HTERT RPE-1 (cell line): Measurements from ENCODE around the gene MRPL9.
"Not testable (repeated sequence)": the region's sequence is repeated elsewhere in the genome, so short reads cannot be mapped to it uniquely, and the experiment has no call there.

Experiments
- in situ Hi-C: fragments of 300-500 bp; cut with MboI; formaldehyde crosslinking; loops from 4 replicates; pipeline ENCODE4 v1.14.3; 2020; ENCODE audit warnings: low sequenced_read_pairs

The MRPL9 gene

GRCh38 chr1:151787689-151788088 lies 24.4 kb upstream of the MRPL9 start:
- in situ Hi-C loops = no loop called here

- in situ Hi-C loops = no loop called here
These were observed 20.5 kb upstream of the MRPL9 start for GRCh38 chr1:151783796-151784195.

GRCh38 chr1:151782741-151783140 lies 19.4 kb upstream of the MRPL9 start:
- in situ Hi-C loops = no loop called here

GRCh38 chr1:151782026-151782425 lies 18.7 kb upstream of the MRPL9 start:
- in situ Hi-C loops = not testable (repeated sequence)

- in situ Hi-C loops = not testable (repeated sequence)
These were observed 17.4 kb upstream of the MRPL9 start for GRCh38 chr1:151780736-151781135.

- in situ Hi-C loops = no loop called here
These were observed 16.6 kb upstream of the MRPL9 start for GRCh38 chr1:151779852-151780251.

GRCh38 chr1:151777317-151777716 lies 14.0 kb upstream of the MRPL9 start:
- in situ Hi-C loops = no loop called here

- in situ Hi-C loops = no loop called here
These were observed 13.4 kb upstream of the MRPL9 start for GRCh38 chr1:151776665-151777062.

- in situ Hi-C loops = no loop called here
These were observed 12.8 kb upstream of the MRPL9 start for GRCh38 chr1:151775894-151776664.

GRCh38 chr1:151774256-151774922 lies 11.1 kb upstream of the MRPL9 start:
- in situ Hi-C loops = no loop called here

- in situ Hi-C loops = no loop called here
These were observed 10.4 kb upstream of the MRPL9 start for GRCh38 chr1:151773702-151774101.

- in situ Hi-C loops = not testable (repeated sequence)
These were observed 6.0 kb upstream of the MRPL9 start for GRCh38 chr1:151769270-151769669.

- in situ Hi-C loops = not testable (repeated sequence)
These were observed 5.2 kb upstream of the MRPL9 start for GRCh38 chr1:151768351-151769066.

GRCh38 chr1:151763990-151764389 lies 694 bp upstream of the MRPL9 start:
- in situ Hi-C loops = no loop called here

- in situ Hi-C loops = no loop called here
These were observed 2.5 kb downstream of the MRPL9 start for GRCh38 chr1:151760597-151761385.

- in situ Hi-C loops = no loop called here
These were observed 4.1 kb downstream of the MRPL9 start for GRCh38 chr1:151759241-151759640.

GRCh38 chr1:151756291-151756690 lies 7.0 kb downstream of the MRPL9 start:
- in situ Hi-C loops = no loop called here

GRCh38 chr1:151741516-151741915 lies 21.8 kb downstream of the MRPL9 start:
- in situ Hi-C loops = no loop called here

- in situ Hi-C loops = no loop called here
These were observed 23.5 kb downstream of the MRPL9 start for GRCh38 chr1:151739590-151740355.

- in situ Hi-C loops = no loop called here
These were observed 25.8 kb downstream of the MRPL9 start for GRCh38 chr1:151737479-151737878.
